ENCODE measurements around the gene SPTLC1.

GRCh38 chr9:92140754-92141143 is 25.5 kb upstream of the SPTLC1 start:
- TF ChIP-seq CTCF (IDR thresholded peaks at IDR 0.05; ENCODE audit: insufficient read depth, low read length) (no peak), POLR2AphosphoS5 (IDR thresholded peaks at IDR 0.05; ENCODE audit: low read depth) (no peak), REST (IDR thresholded peaks at IDR 0.05; ENCODE audit: insufficient replicate concordance, low read depth) (no peak)

Data from HL-60 (cell line).